SU-DHL-6 (cell line): ENCODE results near the gene ELAVL2.

Experiments used
- EZH2phosphoT487 ChIP-seq: fragments of 200-600 bp; sonication (generic), shearing (Covaris generic); conservative IDR thresholded peaks from 2 replicates; pipeline ENCODE4 v1.6.1; 2018; ENCODE audit warnings: mild to moderate bottlenecking, antibody characterized with exemption, low read length, moderate library complexity, mixed read lengths
- TF ChIP-seq, protein P1 (sequence below): fragments of 200-600 bp; sonication (generic); IDR thresholded peaks from one replicate; pipeline ENCODE4 v1.5.1; 2017; ENCODE audit warnings: antibody characterized with exemption, mild to moderate bottlenecking, low read length, moderate library complexity; ENCODE audit not compliant: insufficient read depth, poor library complexity, severe bottlenecking

- TF ChIP-seq, protein P1, sequence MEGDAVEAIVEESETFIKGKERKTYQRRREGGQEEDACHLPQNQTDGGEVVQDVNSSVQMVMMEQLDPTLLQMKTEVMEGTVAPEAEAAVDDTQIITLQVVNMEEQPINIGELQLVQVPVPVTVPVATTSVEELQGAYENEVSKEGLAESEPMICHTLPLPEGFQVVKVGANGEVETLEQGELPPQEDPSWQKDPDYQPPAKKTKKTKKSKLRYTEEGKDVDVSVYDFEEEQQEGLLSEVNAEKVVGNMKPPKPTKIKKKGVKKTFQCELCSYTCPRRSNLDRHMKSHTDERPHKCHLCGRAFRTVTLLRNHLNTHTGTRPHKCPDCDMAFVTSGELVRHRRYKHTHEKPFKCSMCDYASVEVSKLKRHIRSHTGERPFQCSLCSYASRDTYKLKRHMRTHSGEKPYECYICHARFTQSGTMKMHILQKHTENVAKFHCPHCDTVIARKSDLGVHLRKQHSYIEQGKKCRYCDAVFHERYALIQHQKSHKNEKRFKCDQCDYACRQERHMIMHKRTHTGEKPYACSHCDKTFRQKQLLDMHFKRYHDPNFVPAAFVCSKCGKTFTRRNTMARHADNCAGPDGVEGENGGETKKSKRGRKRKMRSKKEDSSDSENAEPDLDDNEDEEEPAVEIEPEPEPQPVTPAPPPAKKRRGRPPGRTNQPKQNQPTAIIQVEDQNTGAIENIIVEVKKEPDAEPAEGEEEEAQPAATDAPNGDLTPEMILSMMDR, result no peak
- TF ChIP-seq EZH2phosphoT487, result no peak
Measured at GRCh38 chr9:23702311-23702922, 123.6 kb downstream of the ELAVL2 start.
